ENCODE data around the gene OPCML. TPM values are rescaled to one million over a fixed set of nuclear protein-coding genes. Genes with fewer than 3 reads are reported as not detected.

The OPCML gene
- total RNA-seq, 4 donors from 2014 or later = not detected

- Histone ChIP-seq H3K4me3 (no peak overlapping the region), H3K4me1 (no peaks in the 10 kb centered on the region), H3K27ac (no peak overlapping the region), H3K9me3 (no peaks in the 10 kb centered on the region), H3K36me3 (no peaks in the 10 kb centered on the region), H3K27me3 (no peaks in the 10 kb centered on the region)
- in situ Hi-C loops (cut with MboI; ENCODE audit: low pct_ligation_motif_present in 1 of 4, low pct_unique_long_range_greater_than_20kb in 1 of 4, low sequenced_read_pairs in 3 of 4) (no loop called here), intact Hi-C loops (cut with DNase I; ENCODE audit: low total_unique reads) (no loop called here)
- 27 to 58% methylated on average over 3 to 5 of the region's 5 CpGs for WGBS, 2 donors (ENCODE audit: low coverage in 1 of 2)
- no peak for DNase-seq
- TF ChIP-seq POLR2AphosphoS5 (IDR thresholded peaks at IDR 0.05) (no peak), POLR2A (IDR thresholded peaks at IDR 0.05) (no peak), CTCF (IDR thresholded peaks at IDR 0.05) (no peak), EP300 (IDR thresholded peaks at IDR 0.05; ENCODE audit: low read depth) (no peak)
These were observed 692.1 kb downstream of the OPCML start for GRCh38 chr11:132840191-132840590.

GRCh38 chr11:132839236-132839945 lies 692.9 kb downstream of the OPCML start:
- DNase-seq = no peak
- 82 to 84% methylated on average over 10 to 18 of the region's 18 CpGs for WGBS, 2 donors (ENCODE audit: low coverage in 1 of 2)
- Histone ChIP-seq H3K36me3 (no peaks in the 10 kb centered on the region), H3K27me3 (no peaks in the 10 kb centered on the region), H3K4me3 (no peak overlapping the region), H3K27ac (no peak overlapping the region), H3K9me3 (no peaks in the 10 kb centered on the region), H3K4me1 (no peaks in the 10 kb centered on the region)
- intact Hi-C loops (cut with DNase I; ENCODE audit: low total_unique reads) = no loop called here
- no peak for TF ChIP-seq CTCF (IDR thresholded peaks at IDR 0.05)
- no peak for TF ChIP-seq POLR2AphosphoS5 (IDR thresholded peaks at IDR 0.05)
- TF ChIP-seq POLR2A (IDR thresholded peaks at IDR 0.05) = no peak
- no peak for TF ChIP-seq EP300 (IDR thresholded peaks at IDR 0.05; ENCODE audit: low read depth)
- in situ Hi-C loops (cut with MboI; ENCODE audit: low pct_ligation_motif_present in 1 of 4, low pct_unique_long_range_greater_than_20kb in 1 of 4, low sequenced_read_pairs in 3 of 4) = no loop called here

GRCh38 chr11:132838627-132839026 lies 693.7 kb downstream of the OPCML start:
- Histone ChIP-seq H3K9me3 (no peaks in the 10 kb centered on the region), H3K27me3 (no peaks in the 10 kb centered on the region), H3K27ac (no peak overlapping the region), H3K36me3 (no peaks in the 10 kb centered on the region), H3K4me1 (no peaks in the 10 kb centered on the region), H3K4me3 (no peak overlapping the region)
- no peak for DNase-seq
- TF ChIP-seq POLR2AphosphoS5 (IDR thresholded peaks at IDR 0.05) = no peak
- intact Hi-C loops (cut with DNase I; ENCODE audit: low total_unique reads) (no loop called here), in situ Hi-C loops (cut with MboI; ENCODE audit: low pct_ligation_motif_present in 1 of 4, low pct_unique_long_range_greater_than_20kb in 1 of 4, low sequenced_read_pairs in 3 of 4) (no loop called here)
- 49 to 64% methylated on average over 5 to 7 of the region's 7 CpGs for WGBS, 2 donors (ENCODE audit: low coverage in 1 of 2)

- in situ Hi-C loops (cut with MboI; ENCODE audit: low pct_ligation_motif_present in 1 of 4, low pct_unique_long_range_greater_than_20kb in 1 of 4, low sequenced_read_pairs in 3 of 4) (no loop called here), intact Hi-C loops (cut with DNase I; ENCODE audit: low total_unique reads) (no loop called here)
- no peaks in the 10 kb centered on the region for H3K4me1 ChIP-seq
- H3K4me3 ChIP-seq = no peak overlapping the region
- DNase-seq = no peak
- no peaks in the 10 kb centered on the region for H3K36me3 ChIP-seq
- no peak for TF ChIP-seq POLR2A (IDR thresholded peaks at IDR 0.05)
- no peak for TF ChIP-seq EP300 (IDR thresholded peaks at IDR 0.05; ENCODE audit: low read depth)
- TF ChIP-seq POLR2AphosphoS5 (IDR thresholded peaks at IDR 0.05) = no peak
- TF ChIP-seq CTCF (IDR thresholded peaks at IDR 0.05) = no peak
- H3K27ac ChIP-seq = no peak overlapping the region
- WGBS, 2 donors (ENCODE audit: low coverage in 1 of 2) = 50 to 81% methylated on average over 1 to 2 of the region's 2 CpGs
- no peaks in the 10 kb centered on the region for H3K27me3 ChIP-seq
- no peaks in the 10 kb centered on the region for H3K9me3 ChIP-seq
These were observed 701.0 kb downstream of the OPCML start for GRCh38 chr11:132831272-132831671.

GRCh38 chr11:132824642-132825041 lies 707.7 kb downstream of the OPCML start:
- H3K27ac ChIP-seq = no peak overlapping the region
- no peaks in the 10 kb centered on the region for H3K9me3 ChIP-seq
- intact Hi-C loops (cut with DNase I; ENCODE audit: low total_unique reads) (no loop called here), in situ Hi-C loops (cut with MboI; ENCODE audit: low pct_ligation_motif_present in 1 of 4, low pct_unique_long_range_greater_than_20kb in 1 of 4, low sequenced_read_pairs in 3 of 4) (no loop called here)
- H3K4me1 ChIP-seq = no peaks in the 10 kb centered on the region
- TF ChIP-seq EP300 (IDR thresholded peaks at IDR 0.05; ENCODE audit: low read depth) (no peak), POLR2AphosphoS5 (IDR thresholded peaks at IDR 0.05) (no peak), POLR2A (IDR thresholded peaks at IDR 0.05) (no peak), CTCF (IDR thresholded peaks at IDR 0.05) (no peak)
- H3K4me3 ChIP-seq = no peak overlapping the region
- DNase-seq = no peak
- no peaks in the 10 kb centered on the region for H3K36me3 ChIP-seq
- WGBS, 2 donors (ENCODE audit: low coverage in 1 of 2) = 21 to 49% methylated on average over 1 of the region's 1 CpG
- no peaks in the 10 kb centered on the region for H3K27me3 ChIP-seq

All from transverse colon (tissue), 4 donors.